Right forelimb (tissue), 1 donor: ENCODE data around the gene CELF3.

ENCODE experiments used
- DNase-seq: peaks from one replicate; pipeline ENCODE4 v3.0.0-alpha.2; 2018

CELF3 gene

DNA sequence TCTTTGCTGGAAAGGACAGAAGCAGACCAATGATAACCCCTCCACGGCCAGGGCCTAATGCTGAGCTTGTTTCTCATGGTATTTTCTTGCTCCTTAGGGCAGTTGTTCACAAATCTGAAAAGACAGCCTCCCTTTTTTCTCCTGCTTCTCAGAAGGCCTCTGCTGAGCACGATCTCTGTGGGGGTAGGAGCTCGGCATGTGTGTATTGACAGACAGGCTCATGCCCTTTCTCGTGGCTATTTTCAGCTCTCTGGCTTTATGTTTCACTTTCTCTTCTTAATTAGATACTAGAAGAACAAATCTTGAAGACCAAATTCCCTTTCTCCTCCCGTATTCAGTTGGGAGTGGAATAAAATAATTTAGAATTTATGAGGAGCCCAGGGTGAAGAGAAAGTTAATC is 4.0 kb upstream of the CELF3 start:
- DNase-seq: no peak

DNA sequence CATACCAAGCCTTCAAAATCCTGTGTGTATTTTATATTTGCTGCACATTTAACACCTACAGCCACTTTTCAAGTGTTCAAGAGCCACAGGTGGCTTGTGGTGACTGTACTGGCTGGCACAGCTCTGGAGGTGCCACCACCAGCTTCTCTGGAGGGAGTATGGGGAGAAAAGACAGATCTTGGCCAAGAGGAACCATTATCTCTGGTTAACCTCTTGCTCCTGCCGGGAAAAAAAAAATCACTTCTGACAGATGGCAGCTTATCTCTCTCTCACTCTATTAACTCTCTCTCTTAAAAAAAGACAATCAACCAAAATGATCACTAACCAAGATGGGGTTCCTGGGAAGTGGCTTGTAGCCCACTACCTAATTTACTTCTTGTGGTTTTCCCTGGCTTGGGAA is 3.5 kb upstream of the CELF3 start:
- DNase-seq: no peak

DNA sequence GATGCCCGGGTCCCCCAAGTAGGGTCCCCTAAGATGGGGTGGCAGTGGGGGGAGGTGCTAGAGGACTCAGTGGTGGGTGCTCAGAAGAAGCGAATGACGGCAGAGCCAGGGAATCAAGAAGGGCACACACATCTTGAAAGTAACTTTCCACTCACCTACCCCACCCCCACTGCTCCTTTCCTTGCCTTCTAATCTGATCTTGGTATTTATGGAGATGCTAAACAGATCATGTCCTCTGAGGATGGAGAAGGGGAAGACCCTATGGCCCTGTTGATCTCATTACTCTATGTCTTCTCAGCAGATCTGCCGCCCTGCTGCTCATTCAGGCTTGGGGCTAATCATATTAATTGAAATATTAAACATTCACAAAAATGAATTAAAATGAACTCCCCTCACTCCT is 2.1 kb upstream of the CELF3 start:
- no peak for DNase-seq

GRCh38 chr1:151718011-151718431 is 1.4 kb upstream of the CELF3 start:
- no peak for DNase-seq

- no peak for DNase-seq
Measured at GRCh38 chr1:151716405-151716762, 219 bp downstream of the CELF3 start.

GRCh38 chr1:151715726-151716404 is 738 bp downstream of the CELF3 start:
- no peak for DNase-seq

DNA sequence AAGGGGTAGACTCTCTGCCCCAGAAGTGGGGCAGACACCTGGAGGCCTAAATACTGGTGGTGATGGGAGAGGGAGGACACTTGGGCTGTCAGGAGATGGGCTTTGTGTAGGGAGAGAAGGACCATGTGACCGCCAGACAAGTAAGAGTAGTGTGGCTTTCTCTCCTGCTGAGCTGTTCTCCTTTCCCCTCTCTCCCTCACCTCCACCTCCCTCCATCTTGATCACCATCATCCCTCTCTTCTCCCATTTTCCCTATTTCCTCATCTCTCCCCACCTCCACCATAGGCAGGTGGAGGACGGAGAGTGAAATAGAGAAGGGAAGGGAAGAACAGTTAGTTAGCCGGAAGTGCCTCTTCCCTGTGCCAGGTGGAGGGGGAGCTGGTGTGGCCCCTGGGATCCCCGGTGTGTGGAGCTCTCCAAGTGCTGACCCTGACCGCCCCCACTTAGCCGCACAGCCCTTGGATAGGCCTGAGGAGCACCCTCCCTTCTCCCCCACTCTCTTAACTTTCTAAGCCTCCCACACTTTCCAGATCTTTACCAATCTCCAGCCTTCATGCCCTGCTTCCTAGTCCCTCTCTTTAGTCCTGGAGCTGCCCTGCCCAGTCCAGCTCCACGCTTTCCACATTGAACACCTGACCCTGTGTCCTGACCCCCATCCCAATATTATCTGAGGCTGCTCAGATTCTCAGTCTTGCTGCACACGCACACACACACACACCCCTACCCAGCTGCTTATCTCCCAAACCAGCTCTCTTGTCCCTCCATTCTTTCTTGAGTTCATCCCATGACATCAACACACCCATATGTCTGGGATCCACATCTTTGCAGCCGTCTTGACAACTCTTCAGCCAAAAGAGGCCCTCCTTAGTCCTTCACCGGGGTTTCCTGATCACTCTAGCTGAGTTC is 1.5 kb downstream of the CELF3 start:
- no peak for DNase-seq

- DNase-seq: no peak
Measured at GRCh38 chr1:151713874-151714273, 2.7 kb downstream of the CELF3 start.

DNA sequence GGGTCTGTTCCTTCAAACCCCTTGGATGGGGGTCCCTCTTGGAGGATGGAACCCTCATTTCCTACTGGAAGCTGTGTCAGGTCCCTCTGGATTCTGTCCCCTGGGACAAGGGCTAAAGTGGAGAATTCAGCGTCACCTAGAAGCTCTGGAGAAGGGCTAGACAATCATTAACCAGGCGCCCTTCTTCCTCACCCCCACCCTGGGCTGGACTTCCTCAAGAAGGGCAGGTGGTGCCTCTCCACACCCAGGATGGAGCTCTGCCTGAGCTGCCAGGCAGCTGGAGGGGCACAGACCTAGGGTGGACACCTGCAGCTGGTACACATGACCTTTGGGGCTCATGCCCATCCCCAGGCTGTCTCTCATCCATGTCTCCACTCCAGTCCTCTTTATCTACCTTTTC is 3.6 kb downstream of the CELF3 start:
- no peak for DNase-seq

DNA sequence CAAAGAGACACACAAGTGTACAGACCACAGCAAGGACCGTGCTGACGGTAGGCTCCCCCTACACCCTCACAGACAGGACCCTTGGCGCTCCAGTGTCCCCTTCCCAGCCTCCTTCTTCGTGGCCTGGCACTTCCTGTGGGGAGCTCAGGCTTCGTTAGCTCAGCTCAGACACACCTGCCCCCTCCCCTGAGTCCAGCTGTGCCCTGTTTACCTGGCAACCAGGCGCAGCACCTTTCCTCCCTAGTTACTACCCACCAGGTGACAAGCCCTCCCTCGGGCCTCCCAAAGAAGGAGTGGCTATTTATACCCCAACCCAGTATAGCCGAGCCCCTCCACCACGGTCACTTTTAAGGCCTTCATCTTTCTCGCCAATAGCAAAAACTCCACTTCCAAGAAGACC is 4.7 kb downstream of the CELF3 start:
- DNase-seq: no peak

- DNase-seq: no peak
Measured at GRCh38 chr1:151711044-151711800, 5.4 kb downstream of the CELF3 start.

- DNase-seq: no peak
Measured at GRCh38 chr1:151710187-151710840, 6.3 kb downstream of the CELF3 start.

DNA sequence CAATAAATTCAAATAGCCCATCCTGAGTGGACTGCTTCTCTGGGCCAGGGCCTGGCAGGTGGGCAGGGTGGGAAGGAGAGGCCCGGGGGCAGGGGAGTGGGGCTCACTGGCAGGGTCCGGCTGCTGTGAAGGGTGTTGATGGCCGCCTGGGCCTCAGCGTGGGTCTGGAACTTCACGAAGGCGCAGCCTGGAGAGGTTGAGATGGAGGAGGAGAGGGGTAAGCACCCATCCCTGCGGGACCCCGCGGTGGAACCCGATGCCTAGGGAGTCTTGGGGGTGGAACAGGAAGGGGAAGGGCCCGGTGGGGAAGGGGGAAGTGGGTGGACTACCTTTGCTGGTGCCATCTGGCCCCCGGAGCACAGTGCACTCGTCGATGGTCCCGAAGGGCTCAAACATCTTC is 7.7 kb downstream of the CELF3 start:
- DNase-seq: no peak

DNA sequence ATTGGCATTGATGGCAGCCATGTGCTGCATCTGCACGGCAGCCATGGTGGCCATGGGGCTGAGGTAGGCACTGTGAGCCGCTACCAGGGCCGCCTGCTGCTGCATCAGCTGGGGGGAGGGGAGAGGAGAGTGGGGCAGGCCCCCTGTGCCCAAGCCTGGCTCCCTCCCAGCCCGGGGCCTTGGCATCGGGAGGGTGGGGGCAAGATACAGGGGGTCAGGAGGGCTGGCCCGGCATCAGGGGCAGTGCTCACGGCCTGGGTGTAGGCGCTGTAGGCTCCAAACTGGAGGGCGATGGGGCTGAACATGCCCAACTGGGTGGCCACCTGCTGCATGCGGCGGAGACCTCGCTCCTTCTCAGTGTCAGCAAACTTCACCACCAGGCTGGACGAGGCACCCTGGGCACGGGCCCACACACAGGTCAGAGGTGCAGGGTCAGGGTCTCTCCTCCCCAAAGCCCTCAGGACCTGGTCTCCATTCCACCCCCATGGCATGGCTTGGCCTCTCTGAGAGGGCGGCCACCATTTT is 9.0 kb downstream of the CELF3 start:
- no peak for DNase-seq

DNA sequence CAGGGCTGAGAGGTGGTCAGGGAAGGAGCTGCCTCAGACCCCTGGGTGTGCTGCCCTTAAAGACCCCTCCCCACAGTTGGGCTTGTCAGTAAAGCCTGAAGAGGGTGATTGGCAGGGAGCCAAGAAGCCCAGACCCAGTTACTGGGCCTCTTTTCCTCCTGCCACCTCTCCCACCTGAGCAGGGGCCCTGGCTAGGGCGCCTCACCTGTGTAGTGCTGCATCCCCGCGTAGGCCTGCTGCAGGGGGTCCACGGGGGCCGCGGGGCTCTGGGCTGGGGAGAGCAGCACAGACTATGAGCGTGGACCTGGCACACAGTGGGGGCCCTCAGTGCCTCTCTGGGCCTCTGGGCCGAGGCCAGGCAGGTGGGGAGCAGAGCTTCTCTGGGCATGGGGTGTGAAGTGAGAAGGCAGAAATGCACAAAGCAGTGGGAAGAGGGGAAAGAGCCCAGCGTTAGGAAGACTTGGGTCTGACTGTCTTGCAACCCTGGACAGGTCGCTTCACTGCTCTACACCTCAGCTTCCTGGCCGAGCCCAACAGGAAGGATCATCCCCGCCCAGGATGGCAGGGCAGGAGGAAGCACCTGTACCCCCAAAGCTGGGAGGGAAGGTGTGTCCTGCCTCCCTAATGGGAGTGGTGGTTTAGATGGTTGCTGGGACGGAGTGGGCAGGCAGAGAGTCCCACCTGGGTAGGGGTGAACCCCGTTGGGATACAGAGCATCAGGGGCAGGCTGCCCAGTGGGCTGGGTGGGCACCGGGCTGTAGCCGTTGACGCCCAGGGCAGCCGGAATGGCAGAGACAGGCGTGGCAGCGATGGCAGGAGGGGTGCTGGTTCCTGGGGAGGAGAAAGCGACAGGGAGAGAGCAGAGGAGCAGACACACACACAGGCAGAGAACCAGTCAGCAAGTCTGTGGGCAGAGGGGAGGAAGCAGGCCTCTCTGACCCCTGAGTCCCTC is 9.9 kb downstream of the CELF3 start:
- DNase-seq: no peak

DNA sequence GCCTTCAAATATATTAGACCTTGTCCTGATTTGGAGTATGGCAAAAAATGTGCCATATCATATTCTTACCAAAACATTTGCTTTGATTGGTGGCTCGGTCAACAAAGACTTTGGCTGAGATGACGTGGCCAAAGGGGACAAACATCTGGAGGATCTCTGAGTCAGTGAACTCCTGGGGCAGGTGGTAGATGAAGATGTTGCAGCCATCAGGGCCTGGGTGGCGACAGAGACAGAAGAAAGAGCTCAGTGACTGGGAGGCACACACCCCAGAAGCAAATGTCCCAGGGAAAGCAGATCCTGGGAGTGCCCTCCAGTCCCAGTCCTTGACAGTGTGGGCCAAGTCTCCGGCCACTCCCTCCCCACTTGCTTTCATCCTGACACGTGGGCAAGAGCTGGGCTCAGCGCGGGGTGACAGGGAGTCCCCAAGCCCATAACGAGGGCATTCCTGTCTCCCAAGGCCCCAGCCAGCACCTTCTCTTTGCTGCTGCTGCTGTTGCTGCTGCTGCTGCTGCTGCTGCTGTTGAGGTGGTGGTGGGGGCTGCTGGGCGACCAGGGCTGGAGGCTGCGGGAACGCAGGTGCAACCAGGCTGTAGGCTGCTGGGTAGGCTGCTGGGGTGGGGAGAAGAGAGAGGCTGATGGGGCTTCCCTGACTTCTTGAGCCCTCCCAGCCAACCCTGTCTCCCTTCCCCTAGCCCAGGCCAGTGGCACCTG is 10.7 kb downstream of the CELF3 start:
- DNase-seq: no peak

- DNase-seq: no peak
Measured at GRCh38 chr1:151705146-151705545, 11.5 kb downstream of the CELF3 start.

DNA sequence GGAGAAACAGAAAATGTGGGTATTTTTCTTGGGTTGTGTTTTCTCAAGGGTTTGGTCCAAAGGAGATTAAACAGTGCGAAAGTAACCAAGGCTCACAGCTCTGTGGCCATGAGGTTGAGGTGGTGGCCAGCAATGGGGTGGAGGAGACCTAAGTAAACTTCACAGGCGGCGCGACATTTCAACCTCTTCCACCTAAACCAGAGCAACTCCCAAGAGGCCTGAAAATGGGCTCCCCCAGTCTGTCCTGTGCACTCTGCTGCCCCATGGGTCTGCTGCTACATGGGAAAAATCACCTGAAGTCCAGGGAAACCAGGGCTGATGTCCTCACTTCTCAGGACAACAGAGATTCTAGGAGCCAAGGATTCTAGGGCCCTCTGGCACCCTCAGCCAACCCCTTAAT is 12.4 kb downstream of the CELF3 start:
- no peak for DNase-seq

DNA sequence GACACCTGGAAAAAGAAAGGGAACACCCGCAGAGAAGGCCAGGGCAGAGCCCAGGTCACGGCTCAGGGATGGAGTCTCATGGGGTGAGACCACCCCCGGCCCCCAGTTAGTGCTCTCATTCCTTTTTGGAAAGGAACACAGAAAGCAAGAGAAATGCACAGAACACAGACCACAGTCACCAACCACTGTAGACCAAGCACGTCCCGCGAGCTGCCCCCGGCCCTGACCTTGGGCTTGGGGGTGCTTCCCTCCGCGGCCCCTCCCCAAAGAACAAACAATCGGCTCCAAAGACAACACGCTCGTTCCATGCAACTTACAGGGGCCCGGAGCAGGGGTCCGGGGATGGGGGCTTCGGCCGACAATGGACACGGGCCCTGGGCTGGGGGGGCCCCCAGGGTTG is 12.8 kb downstream of the CELF3 start:
- DNase-seq: no peak

- no peak for DNase-seq
Measured at GRCh38 chr1:151702936-151703335, 13.7 kb downstream of the CELF3 start.

DNA sequence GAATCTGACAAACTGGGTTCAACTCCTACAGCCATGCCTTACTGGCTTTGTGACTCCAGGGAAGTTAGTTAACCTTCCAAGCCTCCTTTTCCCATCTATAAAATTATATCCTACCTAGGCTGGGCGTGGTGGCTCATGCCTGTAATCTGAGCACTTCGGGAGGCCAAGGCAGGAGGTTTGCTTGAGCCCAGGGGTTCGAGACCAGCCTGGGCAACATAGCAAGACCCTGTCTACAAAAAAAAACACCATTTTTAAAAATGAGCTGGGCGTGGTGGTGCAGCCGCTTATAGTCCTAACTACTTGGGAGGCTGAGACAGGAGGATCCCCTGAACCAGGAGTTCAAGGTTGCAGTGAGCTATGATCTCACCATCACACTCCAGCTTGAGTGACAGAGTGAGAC is 15.1 kb downstream of the CELF3 start:
- no peak for DNase-seq
